ENCODE data around the gene CCDC192.

GRCh38 chr5:127667926-127668325, 35.3 kb upstream of the CCDC192 start:
- TF ChIP-seq CTCF (IDR thresholded peaks at IDR 0.05; ENCODE audit: insufficient read depth, low read length, poor library complexity, severe bottlenecking) = no peak
- TF ChIP-seq EZH2phosphoT487 (conservative IDR thresholded peaks at IDR 0.05; ENCODE audit: low read length) = no peak

Data from SU-DHL-6 (cell line).